IPS DF 6.9 (cell line): ENCODE results near the gene ENOX1.
"Not testable (repeated sequence)": the region's sequence is repeated elsewhere in the genome, so short reads cannot be mapped to it uniquely, and the experiment has no call there.

ENCODE experiments used
- DNase-seq: peaks from one replicate; pipeline ENCODE4 v3.0.0-alpha.2; 2013; ENCODE audit warnings: low read depth, low spot score
- H3K27ac ChIP-seq: one replicate; pipeline ENCODE4 v1.5.1; 2013; ENCODE audit warnings: low read length, control low read depth
- H3K27me3 ChIP-seq: 2 replicates; pipeline ENCODE4 v1.6.1; 2013; ENCODE audit warnings: mild to moderate bottlenecking, low read length; ENCODE audit not compliant: control insufficient read depth, insufficient read depth
- H3K36me3 ChIP-seq: 2 replicates; pipeline ENCODE4 v1.6.1; 2013; ENCODE audit warnings: low read length; ENCODE audit not compliant: control insufficient read depth, insufficient read depth
- H3K4me1 ChIP-seq: 2 replicates; pipeline ENCODE4 v1.6.1; 2013; ENCODE audit warnings: low read length; ENCODE audit not compliant: control insufficient read depth, insufficient read depth
- H3K4me3 ChIP-seq: 2 replicates; pipeline ENCODE4 v1.5.1; 2013; ENCODE audit warnings: mild to moderate bottlenecking, low read length
- H3K9me3 ChIP-seq: 2 replicates; pipeline ENCODE4 v1.6.1; 2013; ENCODE audit warnings: low read length, inconsistent platforms; ENCODE audit not compliant: control insufficient read depth, insufficient read depth
- WGBS: extraction: QIAGEN DNeasy Blood & Tissue Kit; methylation state at CpG from one replicate; pipeline ENCODE4 v1.1.7; 2013; ENCODE audit warnings: mixed read lengths, missing lambda C conversion rate; ENCODE audit not compliant: insufficient read length, insufficient coverage; 5-methylcytosine and 5-hydroxymethylcytosine counted together

The ENOX1 gene

GRCh38 chr13:43193789-43194420 is 592.9 kb downstream of the ENOX1 start:
- Histone ChIP-seq H3K27me3 (no peaks in the 10 kb centered on the region; the same call in 1 of the 2 replicates), H3K4me3 (no peak overlapping the region), H3K27ac (no peak overlapping the region), H3K4me1 (no peaks in the 10 kb centered on the region), H3K36me3 (no peaks in the 10 kb centered on the region), H3K9me3 (no peaks in the 10 kb centered on the region)
- WGBS, result no CpG with 5 or more reads among the region's 14 CpGs
- no peak for DNase-seq

DNA sequence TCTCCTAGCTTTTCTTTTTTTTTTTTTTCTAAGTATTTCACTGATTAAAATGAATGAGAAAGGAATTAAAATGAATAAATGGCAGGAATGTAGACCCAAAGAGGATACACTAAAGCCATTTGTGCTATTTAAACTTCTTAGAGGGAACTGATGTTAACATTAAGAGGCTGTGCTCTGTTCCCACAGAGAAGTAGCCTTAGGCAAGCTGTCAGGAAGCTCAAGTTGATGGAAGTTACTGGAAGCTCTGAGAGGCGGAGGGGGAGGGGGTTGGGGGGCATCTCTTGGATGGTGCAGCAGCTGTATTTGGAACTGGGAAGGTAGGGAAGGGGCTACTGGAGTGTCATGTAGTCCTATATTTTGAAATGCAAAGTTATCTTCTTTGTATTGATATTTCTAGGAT is 595.2 kb downstream of the ENOX1 start:
- Histone ChIP-seq H3K27ac (no peak overlapping the region), H3K27me3 (no peaks in the 10 kb centered on the region; the same call in 1 of the 2 replicates), H3K36me3 (no peaks in the 10 kb centered on the region), H3K4me3 (no peak overlapping the region), H3K9me3 (no peaks in the 10 kb centered on the region), H3K4me1 (no peaks in the 10 kb centered on the region)
- no peak for DNase-seq
- WGBS, result no CpG with 5 or more reads among the region's 1 CpG

GRCh38 chr13:43185226-43185625 is 601.5 kb downstream of the ENOX1 start:
- H3K4me3 ChIP-seq, result no peak overlapping the region
- no peaks in the 10 kb centered on the region for H3K27me3 ChIP-seq
- DNase-seq, result no peak
- no peaks in the 10 kb centered on the region for H3K36me3 ChIP-seq
- H3K4me1 ChIP-seq, result no peaks in the 10 kb centered on the region
- no peaks in the 10 kb centered on the region for H3K9me3 ChIP-seq
- no CpG with 5 or more reads among the region's 2 CpGs for WGBS
- H3K27ac ChIP-seq, result no peak overlapping the region

DNA sequence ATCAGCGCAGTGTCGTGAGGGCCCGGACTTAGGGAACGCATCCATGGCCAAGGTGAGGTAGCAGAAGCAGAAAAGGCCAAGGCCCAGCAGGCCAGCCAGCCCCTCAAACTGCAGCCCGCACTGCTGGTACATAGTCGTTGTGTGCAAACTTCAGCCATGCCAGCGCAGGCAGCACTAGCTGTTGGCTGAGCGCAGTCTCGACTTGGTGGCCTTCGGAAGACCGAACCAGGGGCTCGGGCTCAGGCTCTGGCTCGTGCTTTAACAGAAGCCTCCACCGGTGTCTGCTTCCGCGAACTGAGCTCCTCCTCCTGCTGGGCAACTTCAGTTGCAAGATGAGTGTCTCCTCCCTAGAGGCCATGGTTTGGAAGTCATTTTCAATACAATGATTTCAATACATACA is 605.9 kb downstream of the ENOX1 start:
- Histone ChIP-seq H3K4me1 (no peaks in the 10 kb centered on the region), H3K27me3 (no peaks in the 10 kb centered on the region), H3K9me3 (no peaks in the 10 kb centered on the region), H3K4me3 (no peak overlapping the region), H3K27ac (no peak overlapping the region), H3K36me3 (no peaks in the 10 kb centered on the region)
- DNase-seq, result no peak
- no CpG with 5 or more reads among the region's 16 CpGs for WGBS

- no peak overlapping the region for H3K27ac ChIP-seq
- no peaks in the 10 kb centered on the region for H3K9me3 ChIP-seq
- DNase-seq, result no peak
- no peaks in the 10 kb centered on the region for H3K36me3 ChIP-seq
- no peaks in the 10 kb centered on the region for H3K4me1 ChIP-seq
- no peak overlapping the region for H3K4me3 ChIP-seq
- H3K27me3 ChIP-seq, result no peaks in the 10 kb centered on the region
- no CpG with 5 or more reads among the region's 9 CpGs for WGBS
These were observed 606.6 kb downstream of the ENOX1 start for GRCh38 chr13:43180036-43180660.

- DNase-seq, result no peak
- Histone ChIP-seq H3K27me3 (no peaks in the 10 kb centered on the region), H3K4me3 (no peak overlapping the region), H3K27ac (no peak overlapping the region), H3K36me3 (no peaks in the 10 kb centered on the region; the same call in 1 of the 2 replicates), H3K4me1 (no peaks in the 10 kb centered on the region), H3K9me3 (no peaks in the 10 kb centered on the region)
These were observed 615.3 kb downstream of the ENOX1 start for GRCh38 chr13:43171489-43171888.

GRCh38 chr13:43170506-43170905 is 616.3 kb downstream of the ENOX1 start:
- WGBS, result no CpG with 5 or more reads among the region's 2 CpGs
- Histone ChIP-seq H3K4me3 (no peak overlapping the region), H3K4me1 (no peaks in the 10 kb centered on the region), H3K27ac (no peak overlapping the region), H3K9me3 (no peaks in the 10 kb centered on the region), H3K36me3 (no peaks in the 10 kb centered on the region; the same call in 1 of the 2 replicates), H3K27me3 (no peaks in the 10 kb centered on the region)
- no peak for DNase-seq

- H3K4me1 ChIP-seq, H3K27me3 ChIP-seq, H3K27ac ChIP-seq, H3K4me3 ChIP-seq, DNase-seq, H3K36me3 ChIP-seq, H3K9me3 ChIP-seq: not testable (repeated sequence)
- WGBS, result no CpG with 5 or more reads among the region's 3 CpGs
These were observed 618.3 kb downstream of the ENOX1 start for GRCh38 chr13:43168434-43168833.

DNA sequence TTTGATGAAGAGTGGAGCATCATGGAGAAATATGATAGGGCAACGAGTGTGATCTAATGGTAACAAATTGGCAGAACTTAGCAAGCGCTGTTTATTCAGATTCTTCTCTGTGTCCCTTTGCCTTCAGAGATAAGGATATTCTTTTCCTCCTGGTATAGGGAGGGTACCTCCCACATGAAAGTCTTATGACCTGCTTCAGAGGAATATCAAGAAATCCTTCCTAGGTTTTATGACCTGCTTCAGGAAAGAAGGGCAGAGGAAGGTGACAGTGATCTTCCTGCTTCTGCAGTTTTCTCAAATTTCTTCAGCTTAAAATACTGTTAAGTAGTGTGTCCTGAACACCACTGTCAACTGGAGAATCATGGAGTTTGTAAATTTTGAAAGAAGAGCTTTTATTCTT is 619.0 kb downstream of the ENOX1 start:
- Histone ChIP-seq H3K36me3 (no peaks in the 10 kb centered on the region; the same call in 1 of the 2 replicates), H3K27ac (no peak overlapping the region), H3K4me1 (no peaks in the 10 kb centered on the region), H3K27me3 (no peaks in the 10 kb centered on the region), H3K4me3 (no peak overlapping the region), H3K9me3 (no peaks in the 10 kb centered on the region)
- DNase-seq, result no peak
- no CpG with 5 or more reads among the region's 2 CpGs for WGBS

GRCh38 chr13:43166644-43167457 is 619.9 kb downstream of the ENOX1 start:
- no CpG with 5 or more reads among the region's 6 CpGs for WGBS
- H3K36me3 ChIP-seq, result no peaks in the 10 kb centered on the region; the same call in 1 of the 2 replicates
- DNase-seq, result no peak

More at GRCh38 chr13:43166644-43167457, 619.9 kb downstream of the ENOX1 start:
- no peak overlapping the region for H3K27ac ChIP-seq
- H3K4me1 ChIP-seq, result no peaks in the 10 kb centered on the region
- H3K4me3 ChIP-seq, result no peak overlapping the region
- no peaks in the 10 kb centered on the region for H3K27me3 ChIP-seq
- no peaks in the 10 kb centered on the region for H3K9me3 ChIP-seq
